ENCODE measurements around the gene SLC7A5.

Gene SLC7A5

GRCh38 chr16:87845213-87845612 is 24.1 kb downstream of the SLC7A5 start:
- DNase-seq, result no peak

DNA sequence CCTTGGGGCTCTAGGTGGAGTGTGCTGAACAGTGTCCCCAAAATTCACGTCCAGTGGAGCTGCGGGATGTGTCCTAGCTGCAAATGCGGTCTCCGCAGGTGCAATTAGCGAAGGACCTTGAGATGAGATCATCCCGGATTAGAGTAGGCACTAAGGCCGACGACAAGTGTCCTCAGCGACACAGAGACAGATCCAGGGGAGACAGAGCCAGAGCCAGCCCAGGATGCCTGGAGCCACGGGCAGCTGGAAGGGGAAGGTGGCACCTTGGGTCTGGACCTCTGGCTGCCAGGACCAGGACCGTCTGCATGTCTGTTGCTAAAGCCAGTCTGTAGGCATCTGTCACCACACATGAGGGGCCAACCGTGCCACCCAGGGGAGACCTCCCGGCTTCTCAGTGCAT is 24.5 kb downstream of the SLC7A5 start:
- no peak for DNase-seq

- DNase-seq, result no peak
These were observed 25.1 kb downstream of the SLC7A5 start for GRCh38 chr16:87844120-87844733.

DNA sequence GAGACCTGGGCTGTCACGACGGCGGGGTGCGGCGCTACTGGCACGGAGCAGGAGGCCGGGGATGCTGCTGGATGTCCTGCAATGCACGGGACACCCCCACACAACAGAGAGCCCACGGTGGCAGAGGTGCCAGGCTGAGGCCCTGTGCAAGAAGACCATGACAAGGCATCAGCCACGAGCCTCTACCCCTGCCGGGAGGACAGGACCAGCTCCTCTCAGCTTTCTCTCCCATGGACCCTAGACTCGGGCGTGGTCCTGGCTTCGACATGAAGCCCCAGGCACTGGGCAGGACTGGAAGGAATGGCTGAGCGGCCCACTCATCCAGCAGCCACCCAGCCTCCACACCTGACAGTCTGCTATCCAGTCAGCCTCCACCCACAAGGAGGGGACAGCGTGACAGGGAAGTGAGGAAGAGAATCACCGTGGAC is 25.6 kb downstream of the SLC7A5 start:
- no peak for DNase-seq

GRCh38 chr16:87842209-87842869 is 27.0 kb downstream of the SLC7A5 start:
- no peak for DNase-seq

DNA sequence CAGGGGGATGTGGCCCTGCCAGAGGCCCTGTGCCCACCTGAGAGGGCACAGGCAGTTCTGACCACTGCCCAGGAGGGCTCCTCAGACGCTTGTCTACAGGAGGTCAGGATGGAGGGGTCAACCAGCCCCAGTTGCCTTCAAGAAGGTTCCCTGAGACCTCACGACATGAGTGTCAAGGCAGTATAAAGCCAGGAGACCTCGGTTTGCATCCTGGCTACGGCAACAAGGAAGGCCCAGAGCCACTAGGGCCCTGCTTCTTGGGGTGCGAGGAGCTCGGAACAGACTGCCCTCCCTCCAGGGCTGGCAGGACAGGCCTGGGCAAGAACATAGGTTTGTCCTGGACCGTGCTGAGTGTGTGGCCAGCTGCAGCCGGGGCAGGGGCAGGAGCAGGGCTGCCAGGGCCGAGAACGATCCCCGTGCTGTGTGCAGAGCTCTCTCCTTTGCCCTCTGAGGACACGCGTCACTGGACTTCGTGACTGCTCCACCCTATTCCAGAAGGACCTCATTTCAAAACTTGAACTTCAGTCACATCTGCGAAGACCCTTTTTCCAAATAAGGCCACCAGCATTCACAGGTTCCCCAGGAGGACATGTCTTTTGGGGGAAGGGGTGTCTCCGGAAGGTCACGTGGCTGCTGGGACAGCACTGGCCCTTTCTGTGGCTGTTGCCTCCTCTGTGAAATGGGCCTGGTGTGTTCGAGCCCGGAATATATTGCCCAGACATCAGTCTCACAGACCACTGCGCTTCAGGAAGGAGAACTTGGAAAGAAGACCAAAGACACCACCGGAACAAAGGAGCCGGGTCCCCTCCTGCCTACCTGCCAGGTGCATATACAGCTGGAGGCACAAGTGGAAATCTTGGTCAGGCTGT is 27.7 kb downstream of the SLC7A5 start:
- DNase-seq, result no peak

GRCh38 chr16:87840271-87840978 is 28.9 kb downstream of the SLC7A5 start:
- DNase-seq, result no peak

GRCh38 chr16:87839542-87840270 is 29.6 kb downstream of the SLC7A5 start:
- DNase-seq, result no peak

GRCh38 chr16:87838643-87839541 is 30.4 kb downstream of the SLC7A5 start:
- DNase-seq, result no peak

GRCh38 chr16:87837627-87838289 is 31.5 kb downstream of the SLC7A5 start:
- DNase-seq, result no peak

DNA sequence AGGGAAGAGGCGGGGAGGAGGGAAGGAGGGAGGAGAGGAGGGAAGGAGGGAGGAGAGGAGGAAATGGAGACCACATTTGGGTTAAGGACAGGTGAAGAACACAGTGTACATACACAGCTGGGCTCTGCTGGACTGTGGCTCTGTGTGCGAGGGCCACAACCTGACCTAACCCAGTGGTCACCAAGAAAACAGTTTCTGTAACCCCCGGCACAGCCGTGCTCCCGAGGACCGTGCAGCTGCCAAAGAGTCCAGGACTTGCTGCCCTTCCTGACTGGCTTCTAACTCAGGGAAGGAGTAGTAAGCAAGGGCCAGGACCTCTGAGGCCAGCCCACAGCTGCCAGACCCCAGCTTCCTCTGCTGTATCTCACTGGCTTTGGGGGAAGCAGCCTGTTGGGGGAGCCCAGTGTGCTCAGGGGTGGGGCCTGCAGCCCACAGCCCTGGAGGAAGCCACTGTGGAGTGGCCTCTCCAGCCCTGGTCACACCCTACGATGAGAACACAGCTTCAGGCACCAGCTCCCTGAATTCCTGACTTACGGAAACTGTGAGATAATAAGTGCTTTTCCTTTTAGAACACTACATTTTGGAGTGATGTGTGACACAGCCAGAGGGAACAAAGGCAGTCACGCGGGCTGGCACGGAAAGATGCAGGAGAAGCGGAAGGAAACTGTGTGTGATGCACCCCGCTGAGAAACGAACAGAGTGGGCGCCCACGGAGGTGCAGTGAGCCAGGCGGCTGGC is 32.3 kb downstream of the SLC7A5 start:
- DNase-seq, result no peak

DNA sequence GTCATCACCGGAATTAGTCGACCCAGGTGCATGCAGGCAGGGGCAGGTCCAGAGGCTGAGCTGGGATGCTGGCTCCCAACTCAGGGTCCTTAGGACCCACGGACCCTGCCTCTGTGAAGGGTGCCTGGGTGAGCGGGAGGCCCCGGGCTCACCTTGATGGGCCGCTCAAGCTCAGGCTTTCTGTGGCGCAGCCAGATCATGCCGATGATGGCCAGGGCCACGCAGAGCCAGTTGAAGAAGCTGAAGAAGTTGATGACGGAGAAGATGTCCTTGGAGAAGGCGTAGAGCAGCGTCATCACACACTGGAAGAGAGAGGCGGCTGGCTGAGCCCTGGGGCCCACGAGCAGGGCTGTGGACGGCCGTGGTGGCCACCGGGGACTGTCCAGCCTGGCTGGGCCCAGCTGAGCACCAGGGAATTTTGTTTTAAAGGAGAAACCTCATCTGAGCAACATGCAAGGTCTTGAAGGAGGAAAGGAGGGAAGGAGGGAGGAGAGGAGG is 32.9 kb downstream of the SLC7A5 start:
- DNase-seq, result no peak

DNA sequence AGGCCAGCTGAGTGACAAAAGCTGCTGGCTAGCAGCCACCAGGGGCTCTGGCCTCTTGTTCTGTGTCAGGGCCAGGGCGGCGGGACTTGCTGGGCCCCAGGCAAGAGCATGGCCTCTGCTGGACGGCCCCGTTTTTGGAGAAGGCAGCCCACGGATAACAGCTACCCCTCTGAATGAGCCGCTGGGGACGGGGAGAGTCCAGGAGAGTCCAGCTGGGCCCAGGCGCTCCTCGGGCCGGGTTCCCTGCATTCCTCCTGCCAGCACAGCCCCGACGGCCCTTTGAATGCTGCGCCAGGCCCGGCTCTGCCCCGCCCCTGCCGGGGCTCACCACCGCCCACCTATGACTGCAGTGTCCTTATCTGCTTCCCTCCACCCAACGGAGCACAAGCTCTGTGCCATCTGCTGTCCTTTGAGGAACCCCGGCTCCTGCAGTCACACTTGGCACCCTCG is 33.4 kb downstream of the SLC7A5 start:
- no peak for DNase-seq

GRCh38 chr16:87834668-87835473 is 34.4 kb downstream of the SLC7A5 start:
- DNase-seq, result no peak

DNA sequence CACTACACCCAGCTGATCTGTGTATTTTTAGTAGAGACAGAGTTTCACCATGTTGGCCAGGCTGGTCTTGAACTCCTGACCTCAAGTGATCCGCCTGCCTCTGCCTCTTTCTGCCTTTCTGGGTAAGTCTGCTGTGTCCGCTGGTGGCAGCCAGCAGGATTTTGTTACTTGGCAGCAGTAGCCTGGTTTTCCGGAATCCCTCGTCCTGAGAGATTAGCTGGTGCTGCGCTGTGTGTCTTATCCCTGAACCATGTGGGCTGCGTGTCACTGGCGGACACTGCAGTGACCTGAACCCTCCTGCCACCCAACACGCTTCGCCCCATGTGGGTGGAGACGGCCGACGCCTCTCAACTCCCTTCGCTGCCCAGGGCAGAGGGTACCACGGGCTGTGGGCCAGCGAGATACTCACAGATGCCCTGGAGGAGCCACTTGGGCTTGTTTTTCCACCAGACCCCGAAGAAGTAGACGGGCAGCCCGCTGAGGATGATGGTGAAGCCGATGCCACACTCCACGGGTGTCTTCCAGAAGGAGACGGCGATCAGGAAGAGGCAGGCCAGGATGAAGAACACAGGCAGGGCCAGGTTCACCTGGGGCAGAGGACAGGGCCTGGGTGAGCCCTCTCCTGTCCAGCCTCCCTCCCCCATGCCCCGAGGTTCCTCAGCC is 35.2 kb downstream of the SLC7A5 start:
- DNase-seq, result no peak

DNA sequence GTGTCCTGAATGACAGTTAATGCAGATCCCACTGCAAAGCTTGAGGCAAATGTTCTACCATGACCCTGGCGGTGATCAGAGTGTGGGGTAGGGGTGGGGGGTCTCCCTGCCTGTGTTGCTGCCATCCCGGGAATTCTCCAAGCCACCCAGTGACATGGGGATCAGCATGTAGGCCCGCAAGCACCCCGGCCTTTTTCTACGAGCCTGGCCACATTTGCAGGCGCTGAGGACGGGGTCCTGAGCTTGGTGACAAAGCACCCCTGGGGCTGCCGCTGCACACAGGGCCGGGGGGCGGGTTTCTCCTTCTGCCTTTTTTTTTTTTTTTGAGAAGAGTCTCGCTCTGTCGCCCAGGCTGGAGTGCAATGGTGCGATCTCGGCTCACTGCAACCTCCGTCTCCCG is 35.8 kb downstream of the SLC7A5 start:
- DNase-seq, result no peak

- no peak for DNase-seq
These were observed 36.4 kb downstream of the SLC7A5 start for GRCh38 chr16:87832741-87833502.

GRCh38 chr16:87832137-87832527 is 37.2 kb downstream of the SLC7A5 start:
- no peak for DNase-seq
